Right renal cortex interstitium (tissue), 3 donors: ENCODE measurements around the gene KRT3. TPM values are rescaled to one million over a fixed set of nuclear protein-coding genes. Genes with fewer than 3 reads are reported as not detected.
"Not testable (repeated sequence)": the region's sequence is repeated elsewhere in the genome, so short reads cannot be mapped to it uniquely, and the experiment has no call there.

Experiments
- DNase-seq, 3 donors: peaks; one replicate each; pipeline ENCODE4 v3.0.0-alpha.2; 2013; ENCODE audit warnings: low read depth in 3 of 3, low spot score in 2 of 3
- polyA plus RNA-seq, 3 donors: library from polyadenylated mRNA; unstranded; fragments of 120-200 nt; gene quantifications; one replicate each; pipeline ENCODE4 v1.2.1, GENCODE V29; 2013; ENCODE audit not compliant: insufficient read length in 3 of 3

The KRT3 gene
- polyA plus RNA-seq, 3 donors, result not detected

DNA sequence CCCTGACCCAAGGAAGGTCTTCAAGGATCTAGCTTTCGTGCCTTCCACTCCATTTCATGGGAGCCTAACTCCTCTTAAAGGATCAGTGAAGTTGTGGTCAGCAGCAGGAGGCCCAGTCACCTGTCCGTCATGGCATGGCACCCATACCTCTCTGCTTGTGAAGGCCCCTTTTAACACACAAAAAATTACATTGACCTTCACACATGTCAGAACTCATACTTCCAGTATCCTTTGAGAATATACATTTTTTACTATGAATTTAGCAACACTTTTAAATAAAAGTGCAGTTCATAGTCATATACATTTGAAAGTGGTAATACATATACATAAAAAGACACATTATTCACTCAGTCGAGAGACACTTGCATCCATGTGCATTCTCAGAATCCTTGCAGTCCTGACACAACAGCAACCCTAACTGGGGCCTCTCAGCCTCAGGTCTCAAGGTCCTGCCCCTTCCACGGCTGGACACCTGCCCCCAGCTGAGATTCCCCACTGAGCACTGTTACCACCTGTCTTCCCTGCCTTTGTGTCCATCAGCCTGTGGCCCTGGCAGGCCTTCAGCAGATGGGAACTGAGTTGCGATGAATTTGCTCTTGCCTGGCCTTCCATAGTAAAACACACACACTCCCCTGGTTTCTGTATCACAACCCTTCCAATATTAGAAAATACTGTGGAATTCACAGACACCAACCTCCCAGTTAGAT lies 3.7 kb upstream of the KRT3 start:
- DNase-seq, result no peak

GRCh38 chr12:52798671-52799504 lies 3.0 kb upstream of the KRT3 start:
- no peak for DNase-seq

DNA sequence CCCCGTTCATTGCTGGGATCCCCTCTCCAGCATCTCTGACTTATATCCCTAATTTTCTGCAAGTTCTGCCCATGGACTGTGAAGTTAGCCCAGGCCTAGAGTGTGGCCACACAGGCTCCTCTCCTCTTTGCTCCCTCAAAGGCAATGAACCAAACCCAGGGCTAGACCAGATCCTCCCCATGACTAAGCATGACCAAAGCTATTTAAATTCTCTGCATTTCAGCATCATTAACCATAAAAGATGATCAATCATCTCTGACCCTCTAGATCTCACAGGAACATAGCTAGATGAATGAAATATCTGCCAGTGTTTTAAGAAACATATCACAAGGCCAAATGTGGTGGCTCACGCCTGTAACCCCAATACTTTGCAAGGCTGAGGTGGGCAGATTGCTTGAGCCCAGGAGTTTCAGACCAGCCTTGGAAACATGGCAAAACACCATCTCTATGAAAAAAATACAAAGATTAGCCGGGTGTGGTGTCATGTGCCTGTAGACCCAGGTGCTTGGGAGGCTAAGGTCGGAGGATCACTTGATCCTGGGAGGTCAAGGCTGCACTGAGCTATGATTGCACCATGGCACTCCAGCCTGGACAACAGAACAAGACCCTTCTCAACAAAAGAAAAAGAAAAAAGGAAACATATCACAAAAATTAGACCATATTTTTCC lies 2.2 kb upstream of the KRT3 start:
- DNase-seq, result no peak

GRCh38 chr12:52797529-52797894 lies 1.6 kb upstream of the KRT3 start:
- no peak for DNase-seq

- DNase-seq, result no peak
These were observed 1.1 kb upstream of the KRT3 start for GRCh38 chr12:52796839-52797528.

DNA sequence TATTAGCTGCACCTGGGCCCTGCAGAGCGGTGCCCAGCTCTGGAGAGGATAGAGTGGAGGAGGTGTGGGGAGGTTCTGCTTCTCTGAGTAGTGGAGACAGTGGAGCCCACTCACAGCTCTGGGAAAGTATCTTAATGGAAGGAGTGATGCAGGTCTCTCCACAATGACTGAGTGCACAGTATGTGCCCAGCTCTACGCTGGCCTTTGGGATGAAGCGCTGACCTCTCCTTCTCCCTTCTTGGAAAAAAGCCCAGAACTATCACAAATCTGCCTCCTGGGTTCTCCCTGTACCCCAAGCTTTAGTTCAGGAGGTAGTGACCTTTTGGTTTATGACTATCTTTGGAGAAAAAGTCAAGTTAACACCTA lies 495 bp upstream of the KRT3 start:
- no peak for DNase-seq

DNA sequence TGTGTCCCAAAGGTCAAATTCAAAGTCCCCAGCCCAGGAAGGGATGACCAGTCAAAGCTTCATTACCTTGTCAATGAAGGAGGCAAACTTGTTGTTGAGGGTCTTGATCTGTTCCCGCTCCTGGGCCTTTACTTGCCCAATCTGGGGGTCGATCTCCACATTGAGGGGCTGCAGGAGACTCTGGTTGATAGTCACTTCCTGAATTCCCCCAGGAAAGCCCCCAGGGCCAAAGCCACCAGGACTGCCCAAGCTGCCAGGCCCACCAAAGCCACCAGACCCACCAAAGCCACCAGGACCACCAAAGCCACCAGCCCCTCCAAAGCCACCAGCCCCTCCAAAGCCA lies 614 bp downstream of the KRT3 start:
- DNase-seq, result not testable (repeated sequence)

DNA sequence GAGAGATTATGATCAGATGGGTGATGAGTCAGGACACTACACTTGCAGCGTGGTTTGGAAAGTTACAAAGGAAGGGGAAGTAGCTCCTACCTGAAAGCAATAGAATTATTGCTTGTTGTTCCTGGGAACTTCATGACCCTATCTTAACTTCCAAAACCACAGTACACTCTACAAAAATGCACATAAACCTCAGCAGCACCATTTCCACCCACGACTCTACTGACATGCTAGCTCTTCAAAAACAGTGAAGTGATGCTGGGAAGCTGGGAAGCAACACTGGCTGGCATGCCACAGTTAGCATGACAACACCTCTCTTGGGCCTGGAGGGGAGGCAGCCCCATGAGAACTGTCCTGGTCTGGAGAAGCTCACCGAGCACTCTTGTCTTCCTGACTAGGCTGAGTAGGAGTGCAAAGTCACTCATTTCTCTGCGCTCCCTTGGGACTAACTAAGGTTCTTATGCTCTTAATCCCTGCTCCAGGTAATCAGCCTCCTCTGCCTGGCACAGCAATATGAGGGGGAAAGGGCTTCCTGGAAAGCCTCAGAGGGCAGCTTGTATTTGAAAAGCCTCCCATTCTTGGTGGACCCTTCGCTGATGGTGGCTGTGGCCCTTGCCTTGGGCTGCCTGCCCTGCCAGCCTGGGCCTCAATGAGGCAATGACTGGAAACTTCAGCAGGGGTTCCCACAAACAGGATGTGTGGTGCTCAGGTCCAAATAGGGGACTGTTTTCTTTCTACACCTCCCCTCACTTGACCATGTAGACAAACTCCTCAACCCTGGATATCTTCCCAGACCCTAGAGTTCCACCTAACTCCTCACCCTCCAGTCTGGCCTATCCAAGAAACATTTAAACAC lies 1.2 kb downstream of the KRT3 start:
- no peak for DNase-seq

DNA sequence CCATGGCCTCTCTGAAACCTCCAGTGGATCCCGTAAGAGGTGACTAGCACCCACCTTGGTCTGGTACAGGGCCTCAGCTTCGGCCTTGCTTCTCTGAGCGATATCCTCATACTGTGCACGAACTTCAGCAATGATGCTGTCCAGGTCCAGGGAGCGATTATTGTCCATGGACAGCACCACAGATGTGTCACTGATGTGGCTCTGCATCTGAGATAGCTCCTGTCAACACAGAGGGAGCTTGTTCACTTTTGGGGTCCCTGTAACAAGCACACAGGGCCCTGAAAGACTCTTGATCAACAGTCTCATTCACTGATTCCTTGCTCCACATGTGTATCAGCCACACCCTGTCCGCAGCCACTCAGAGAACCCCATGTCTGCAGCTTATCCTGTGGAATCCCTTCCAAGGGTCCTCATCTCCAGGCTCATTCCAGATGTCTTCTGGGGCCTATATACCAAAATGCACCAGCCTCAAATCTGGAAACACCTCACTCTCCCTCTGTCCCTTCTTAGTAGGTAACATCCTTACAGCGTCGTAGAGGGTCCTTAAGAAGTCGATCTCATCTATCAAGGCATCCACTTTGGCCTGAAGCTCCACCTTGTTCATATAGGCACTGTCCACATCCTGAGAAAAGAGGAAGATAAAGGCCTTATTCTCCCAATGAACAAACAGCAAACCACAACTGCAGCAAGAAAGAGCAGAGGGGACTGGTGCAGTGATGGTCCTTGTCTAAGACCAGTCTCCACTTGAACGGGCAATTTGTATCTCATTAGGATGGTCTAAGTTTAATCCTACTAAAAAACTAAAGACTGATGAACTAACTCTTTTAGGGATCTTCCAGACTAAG lies 3.5 kb downstream of the KRT3 start:
- no peak for DNase-seq

- DNase-seq, result no peak
These were observed 4.4 kb downstream of the KRT3 start for GRCh38 chr12:52791271-52792184.

DNA sequence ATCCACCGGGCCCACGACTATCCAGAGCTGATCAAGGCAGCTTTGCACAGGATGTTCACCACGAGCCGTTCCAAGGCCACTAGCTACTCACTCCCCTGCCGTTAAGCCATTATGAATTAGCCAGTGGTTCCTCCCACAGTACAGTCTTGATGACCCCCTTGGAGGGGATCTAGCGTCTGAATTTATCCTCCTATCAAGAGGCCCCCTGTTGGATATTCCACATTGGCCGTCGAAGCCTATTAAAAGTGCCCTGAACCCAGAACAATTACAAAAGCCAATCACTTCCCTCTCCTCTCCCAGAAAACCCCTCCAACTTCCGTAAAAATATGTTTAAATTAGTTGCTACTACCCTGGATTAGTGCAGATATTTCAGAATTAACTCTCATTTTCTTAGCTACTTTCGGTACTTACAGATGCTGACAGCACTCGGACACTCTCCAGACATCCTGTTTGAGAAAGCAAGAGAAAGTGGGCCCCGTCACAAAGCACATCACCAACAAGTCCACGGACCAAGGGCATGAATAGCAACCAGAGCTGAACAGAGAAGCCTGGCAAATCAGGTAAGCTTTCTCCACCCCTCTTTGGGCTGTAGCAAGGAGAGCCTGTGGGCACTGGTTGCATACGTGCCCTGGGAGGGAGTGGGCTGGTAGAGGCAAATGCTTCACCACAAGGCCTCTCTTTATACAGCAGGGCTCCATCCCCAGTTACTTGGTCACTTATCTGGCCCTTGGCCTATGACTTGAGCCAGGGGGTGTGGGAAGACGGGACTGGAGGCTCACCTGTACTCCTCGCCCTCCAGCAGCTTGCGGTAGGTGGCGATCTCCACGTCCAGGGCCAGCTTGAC lies 5.3 kb downstream of the KRT3 start:
- no peak for DNase-seq

- no peak for DNase-seq
These were observed 6.1 kb downstream of the KRT3 start for GRCh38 chr12:52789637-52790426.

DNA sequence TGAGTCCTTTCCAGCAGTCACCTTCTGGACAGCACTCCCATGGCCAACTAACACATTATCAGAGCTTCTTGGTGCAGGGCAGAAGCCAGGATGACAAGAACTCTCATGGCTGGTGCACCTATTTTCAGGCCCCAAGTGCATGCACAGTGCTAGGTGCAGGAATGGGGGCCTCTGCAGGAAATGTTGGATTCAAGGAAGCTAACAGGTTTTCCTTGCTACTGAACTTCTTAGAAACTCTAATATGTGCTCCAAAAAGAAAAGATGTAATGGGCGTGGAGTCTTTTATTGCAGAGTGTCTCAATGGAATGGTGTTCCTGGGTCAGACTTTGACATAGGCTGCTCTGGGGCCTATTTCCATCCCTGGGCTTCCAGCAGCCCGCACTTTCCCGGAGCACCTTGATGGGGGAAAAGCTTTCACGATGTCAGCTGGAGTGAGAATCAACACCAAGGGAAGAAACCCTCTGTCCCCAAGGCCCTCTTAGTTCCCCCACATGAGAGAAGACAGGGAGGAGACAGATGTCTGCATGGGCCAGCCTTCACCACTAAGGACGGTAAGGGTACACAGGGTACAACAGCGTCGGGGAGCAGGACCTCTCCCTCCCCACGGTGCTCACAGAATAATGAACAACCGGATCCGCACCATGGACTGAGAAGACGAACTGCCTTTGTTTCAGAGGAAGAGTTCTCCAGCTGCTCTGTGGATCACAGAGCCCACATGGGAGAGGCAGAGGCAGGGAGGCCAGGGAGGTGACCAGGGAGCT lies 6.9 kb downstream of the KRT3 start:
- DNase-seq, result no peak

DNA sequence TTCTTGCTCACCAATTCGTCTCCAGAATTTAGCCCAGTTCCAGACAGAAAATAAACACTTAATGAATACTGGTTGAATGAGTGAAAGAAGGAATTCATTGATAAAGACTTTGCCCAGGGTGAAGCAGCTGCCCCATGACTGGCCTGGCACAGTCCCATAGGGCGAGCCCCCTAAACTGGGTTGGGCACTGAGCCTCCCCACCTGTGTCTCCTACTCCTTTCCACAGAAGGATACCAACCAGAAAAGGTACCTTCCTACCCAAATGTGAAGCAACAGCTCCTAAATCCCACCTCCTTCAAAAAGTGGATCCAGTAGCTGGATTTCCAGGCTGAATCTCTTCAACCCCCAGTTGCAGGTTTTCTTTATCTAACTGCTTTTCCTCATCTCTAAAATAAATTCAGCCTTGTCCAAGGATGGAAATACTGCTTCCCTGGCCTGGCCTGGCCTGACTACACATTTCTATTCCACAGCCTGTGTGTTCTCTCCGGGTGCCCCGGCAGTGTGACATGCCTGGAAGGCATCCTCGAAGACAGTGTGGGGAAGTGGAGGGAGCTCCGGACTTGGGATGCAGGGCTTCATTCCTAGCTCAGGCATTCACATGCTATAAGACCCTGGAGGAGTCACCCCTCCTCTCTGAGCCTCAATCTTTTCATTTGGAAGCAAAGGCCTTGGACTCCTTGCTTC lies 7.6 kb downstream of the KRT3 start:
- no peak for DNase-seq
